GM23338 (cell line): Measurements from ENCODE around the gene SF3A1.

Experiments
- CREB1 ChIP-seq: fragments of 250-450 bp; sonication (Bioruptor Pico); IDR thresholded peaks from 2 replicates; pipeline ENCODE4 v1.5.0; 2020; ENCODE audit warnings: low read depth, mild to moderate bottlenecking, moderate library complexity
- CTCF ChIP-seq, 2 experiments: fragments of 200-600 bp in 1 of 2; sonication (generic) in 1 of 2; conservative IDR thresholded peaks; 2 replicates each; pipeline versions ENCODE4 v1.5.1 to v1.6.1; 2016 to 2017; ENCODE audit warnings: antibody characterized with exemption in 2 of 2, low read depth in 2 of 2, mild to moderate bottlenecking in 2 of 2, moderate library complexity in 1 of 2
- ETS1 ChIP-seq: IDR thresholded peaks from 2 replicates; pipeline ENCODE4 v1.6.1; 2016; ENCODE audit warnings: antibody characterized with exemption
- EZH2 ChIP-seq: fragments of 200-600 bp; sonication (generic); IDR thresholded peaks from one replicate; pipeline ENCODE4 v1.8.0; 2017; ENCODE audit warnings: antibody characterized with exemption, mild to moderate bottlenecking, low read depth; ENCODE audit not compliant: unreplicated experiment
- EZH2phosphoT487 ChIP-seq: fragments of 200-600 bp; sonication (generic); IDR thresholded peaks from one replicate; pipeline ENCODE4 v1.8.1; 2018; ENCODE audit warnings: antibody characterized with exemption; ENCODE audit not compliant: unreplicated experiment
- JUNB ChIP-seq: IDR thresholded peaks from one replicate; pipeline ENCODE4 v1.6.1; 2016; ENCODE audit warnings: antibody characterized with exemption; ENCODE audit not compliant: unreplicated experiment
- NANOG ChIP-seq: IDR thresholded peaks from 2 replicates; pipeline ENCODE4 v1.6.1; 2016; ENCODE audit warnings: antibody characterized with exemption, borderline replicate concordance
- POLR2AphosphoS5 ChIP-seq: IDR thresholded peaks from 2 replicates; pipeline ENCODE4 v1.6.1; 2016; ENCODE audit warnings: antibody characterized with exemption, low read depth
- REST ChIP-seq: IDR thresholded peaks from one replicate; pipeline ENCODE4 v1.6.1; 2018; ENCODE audit warnings: antibody characterized with exemption; ENCODE audit not compliant: unreplicated experiment
- STAT1 ChIP-seq: IDR thresholded peaks from one replicate; pipeline ENCODE4 v1.6.1; 2016; ENCODE audit warnings: antibody characterized with exemption; ENCODE audit not compliant: unreplicated experiment
- ZNF114 ChIP-seq: fragments of 250-450 bp; sonication (Bioruptor Pico); IDR thresholded peaks from 2 replicates; pipeline ENCODE4 v1.5.0; 2020; ENCODE audit warnings: mild to moderate bottlenecking, moderate library complexity
- ZNF331 ChIP-seq: fragments of 250-450 bp; sonication (Bioruptor Pico); IDR thresholded peaks from 2 replicates; pipeline ENCODE4 v1.5.0; 2020; ENCODE audit warnings: low read depth, mild to moderate bottlenecking, moderate library complexity
- ZNF462 ChIP-seq: fragments of 250-450 bp; sonication (Bioruptor Pico); IDR thresholded peaks from 2 replicates; pipeline ENCODE4 v1.5.0; 2020; ENCODE audit warnings: mild to moderate bottlenecking, moderate library complexity

GRCh38 chr22:30405731-30406130, 49.0 kb upstream of the SF3A1 start:
- TF ChIP-seq POLR2AphosphoS5 (no peak), CTCF (conservative IDR thresholded peaks at IDR 0.05; ENCODE audit: low read depth in 2 of 2) (no peak), EZH2 (no peak), EZH2phosphoT487 (no peak), JUNB (no peak), CREB1 (no peak), ZNF114 (CRISPR knock-in tag) (no peak), REST (no peak), ETS1 (no peak), STAT1 (no peak), NANOG (no peak), ZNF331 (CRISPR knock-in tag) (no peak), ZNF462 (no peak)
